SKM-1 treated with dmso at 0.1 percent for 144 hours (cell line): ENCODE data around the gene SLC10A6.

Source experiments
- DNase-seq: peaks from one replicate; lab custom pipeline; 2025; ENCODE audit not compliant: unreplicated experiment; lab: John Stamatoyannopoulos, UW

SLC10A6 gene

DNA sequence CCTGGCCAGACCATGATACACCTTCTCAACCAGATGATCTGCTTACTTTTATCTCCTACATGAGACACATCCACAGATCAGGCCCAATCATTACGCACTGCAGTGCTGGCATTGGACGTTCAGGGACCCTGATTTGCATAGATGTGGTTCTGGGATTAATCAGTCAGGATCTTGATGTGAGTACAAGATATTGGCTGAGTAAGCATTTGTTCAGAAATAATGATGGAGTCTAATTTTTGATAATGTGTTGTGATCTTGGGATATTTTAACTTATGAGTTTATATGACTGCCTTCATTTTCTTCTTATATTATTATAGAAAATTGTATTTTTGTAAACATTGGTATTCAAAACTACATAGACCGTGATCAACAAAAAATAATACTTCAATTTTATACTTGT lies 39.4 kb downstream of the SLC10A6 start:
- DNase-seq = no peak

DNA sequence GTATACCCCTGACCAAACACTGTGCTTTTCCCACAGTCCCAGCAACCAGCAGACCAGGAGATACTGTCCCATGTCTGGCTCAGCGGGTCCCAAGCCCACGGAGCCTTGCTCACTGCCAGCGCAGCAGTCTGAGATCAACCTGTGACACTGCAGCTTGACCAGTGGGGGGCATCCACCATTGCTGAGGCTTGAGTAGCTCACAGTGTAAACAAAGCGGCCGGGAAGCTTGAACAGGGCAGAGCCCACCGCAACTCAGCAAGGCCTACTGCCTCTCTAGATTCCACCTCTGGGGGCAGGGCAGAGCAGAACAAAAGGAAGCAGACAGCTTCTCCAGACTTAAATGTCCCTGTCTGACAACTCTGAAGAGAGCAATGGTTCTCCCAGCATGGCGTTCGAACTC lies 58.1 kb downstream of the SLC10A6 start:
- DNase-seq = no peak

DNA sequence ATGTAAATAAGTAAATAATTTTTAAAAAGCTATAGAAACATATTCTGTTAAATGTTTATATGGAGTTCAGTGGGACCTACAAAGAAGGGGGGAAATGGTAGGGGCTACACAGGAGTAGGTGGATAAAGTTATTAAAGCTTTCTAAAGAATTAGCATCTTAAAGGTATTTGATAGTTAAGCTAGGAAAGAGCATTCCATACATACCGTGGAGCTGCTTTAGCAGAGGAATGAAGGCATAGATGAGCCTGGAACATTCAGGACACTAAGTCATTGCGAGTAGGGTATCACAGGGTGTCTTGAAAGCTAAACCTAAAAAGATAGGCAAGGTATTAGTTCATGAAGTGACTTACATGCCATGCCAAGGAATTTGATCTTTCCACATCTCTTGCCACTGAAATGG lies 60.4 kb downstream of the SLC10A6 start:
- no peak for DNase-seq

DNA sequence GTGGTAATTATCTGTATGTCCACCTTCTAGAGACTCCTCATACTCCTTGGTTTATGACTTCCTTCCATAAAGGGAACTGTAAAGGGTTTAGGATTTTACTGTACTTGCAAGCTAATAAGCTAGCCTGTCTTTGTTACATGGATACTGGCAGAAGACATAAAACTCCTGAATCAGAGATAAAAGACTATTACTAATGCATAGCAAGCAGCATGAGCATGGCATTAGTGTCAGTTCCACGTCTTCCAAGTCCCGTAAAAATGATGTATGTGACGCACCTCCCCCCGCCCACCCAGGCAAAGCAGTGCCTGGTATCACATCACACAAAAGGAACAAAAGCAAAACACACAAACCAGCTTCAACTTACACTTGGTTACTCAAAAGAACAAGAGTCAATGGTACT lies 71.0 kb downstream of the SLC10A6 start:
- DNase-seq = no peak

DNA sequence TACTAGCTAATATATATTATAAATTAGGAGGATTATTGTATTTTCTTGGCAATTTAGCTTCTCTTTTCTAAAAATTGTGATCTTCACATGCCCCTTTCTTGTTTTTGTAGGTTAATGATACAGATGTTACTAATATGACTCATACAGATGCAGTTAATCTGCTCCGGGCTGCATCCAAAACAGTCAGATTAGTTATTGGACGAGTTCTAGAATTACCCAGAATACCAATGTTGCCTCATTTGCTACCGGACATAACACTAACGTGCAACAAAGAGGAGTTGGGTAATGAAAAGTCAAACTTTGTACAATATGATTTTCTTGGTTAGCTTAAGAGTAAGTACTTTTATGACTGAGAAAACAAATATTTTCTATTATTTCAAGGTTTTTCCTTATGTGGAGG lies 74.1 kb downstream of the SLC10A6 start:
- no peak for DNase-seq
